HEK293T (cell line): ENCODE results near the gene SSBP2.
A peak's percentile ranks its signal among the peaks of the same experiment; 100 is the strongest.

ENCODE experiments used
- CTCF ChIA-PET: fragments of 350-600 bp; formaldehyde crosslinking; extraction: SDS; loops from one replicate; lab custom pipeline; 2021; ENCODE audit warnings: antibody characterized with exemption, inconsistent platforms; lab: Yijun Ruan, JAX
- POLR2A ChIA-PET: fragments of 350-600 bp; formaldehyde crosslinking; extraction: SDS; loops from one replicate; lab custom pipeline; 2020; ENCODE audit warnings: antibody characterized with exemption, inconsistent platforms; lab: Yijun Ruan, JAX
- DNase-seq: peaks from one replicate; pipeline ENCODE4 v3.0.0; 2012; ENCODE audit warnings: mixed read lengths; ENCODE audit errors: extremely low spot score
- ARNT ChIP-seq: fragments of 450-650 bp; IDR thresholded peaks from 2 replicates; pipeline ENCODE4 v1.6.1; 2017; ENCODE audit warnings: mild to moderate bottlenecking
- BHLHE40 ChIP-seq: fragments of 450-650 bp; IDR thresholded peaks from 2 replicates; pipeline ENCODE4 v1.6.1; 2016; ENCODE audit warnings: mild to moderate bottlenecking, moderate library complexity, borderline replicate concordance
- CTBP1 ChIP-seq: fragments of 450-650 bp; IDR thresholded peaks from 2 replicates; pipeline ENCODE4 v1.6.1; 2016; ENCODE audit warnings: borderline replicate concordance
- ELF4 ChIP-seq: fragments of 450-650 bp; IDR thresholded peaks from 2 replicates; pipeline ENCODE4 v1.6.1; 2017; ENCODE audit warnings: antibody characterized with exemption
- FOXA1 ChIP-seq: fragments of 450-650 bp; IDR thresholded peaks from 2 replicates; pipeline ENCODE4 v1.6.1; 2016; ENCODE audit warnings: mild to moderate bottlenecking
- FOXK2 ChIP-seq: fragments of 450-650 bp; IDR thresholded peaks from 2 replicates; pipeline ENCODE4 v1.6.1; 2016; ENCODE audit warnings: mild to moderate bottlenecking
- FOXM1 ChIP-seq: fragments of 450-650 bp; IDR thresholded peaks from 2 replicates; pipeline ENCODE4 v1.6.1; 2017; ENCODE audit warnings: mild to moderate bottlenecking, borderline replicate concordance
- HDGF ChIP-seq: fragments of 450-650 bp; IDR thresholded peaks from 2 replicates; pipeline ENCODE4 v1.6.1; 2017; ENCODE audit warnings: antibody characterized with exemption, borderline replicate concordance
- L3MBTL2 ChIP-seq: fragments of 450-650 bp; conservative IDR thresholded peaks from 2 replicates; pipeline ENCODE4 v1.6.1; 2016; ENCODE audit warnings: mild to moderate bottlenecking
- LEF1 ChIP-seq: fragments of 450-650 bp; IDR thresholded peaks from 2 replicates; pipeline ENCODE4 v1.6.1; 2017; ENCODE audit warnings: mild to moderate bottlenecking, borderline replicate concordance
- NFRKB ChIP-seq: fragments of 450-650 bp; IDR thresholded peaks from 2 replicates; pipeline ENCODE4 v1.6.1; 2016; ENCODE audit warnings: mild to moderate bottlenecking, moderate library complexity
- SP1 ChIP-seq: fragments of 450-650 bp; IDR thresholded peaks from 2 replicates; pipeline ENCODE4 v1.6.1; 2017
- SUZ12 ChIP-seq: fragments of 450-650 bp; IDR thresholded peaks from 2 replicates; pipeline ENCODE4 v1.6.1; 2016; ENCODE audit warnings: mild to moderate bottlenecking
- TARDBP ChIP-seq: fragments of 450-650 bp; IDR thresholded peaks from 2 replicates; pipeline ENCODE4 v1.6.1; 2016
- ZNF384 ChIP-seq: fragments of 450-650 bp; IDR thresholded peaks from 2 replicates; pipeline ENCODE4 v1.6.1; 2016
- TF ChIP-seq, protein P1 (sequence below): fragments of 450-650 bp; IDR thresholded peaks from 2 replicates; pipeline ENCODE4 v1.6.1; 2016

Gene SSBP2

DNA sequence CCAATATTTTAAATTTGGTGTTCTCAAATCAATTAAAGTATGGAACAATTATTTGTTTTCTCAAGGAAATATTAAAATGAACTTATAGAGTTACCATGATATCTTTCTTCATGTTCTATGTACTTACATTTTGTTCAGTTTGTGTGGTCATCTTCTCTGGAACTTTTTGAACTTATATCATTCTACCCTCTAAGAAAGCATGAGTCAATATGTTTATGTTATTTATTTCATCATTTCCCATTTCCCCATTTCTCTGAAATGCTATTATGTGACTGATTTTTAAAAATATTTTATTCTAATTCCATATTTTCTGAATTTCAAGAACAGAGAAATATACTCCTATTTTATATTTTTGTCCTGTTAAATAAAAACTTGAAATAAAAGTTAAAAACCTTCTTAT lies 233.4 kb downstream of the SSBP2 start:
- TF ChIP-seq ELF4 (no peak), TARDBP (no peak), HDGF (no peak), CTBP1 (no peak), NFRKB (no peak), SP1 (no peak), FOXK2 (no peak), LEF1 (no peak), L3MBTL2 (no peak), FOXM1 (no peak), FOXA1 (no peak), ZNF384 (no peak)
- no peak for DNase-seq
- ChIA-PET POLR2A (no interaction called here), CTCF (no interaction called here)

DNA sequence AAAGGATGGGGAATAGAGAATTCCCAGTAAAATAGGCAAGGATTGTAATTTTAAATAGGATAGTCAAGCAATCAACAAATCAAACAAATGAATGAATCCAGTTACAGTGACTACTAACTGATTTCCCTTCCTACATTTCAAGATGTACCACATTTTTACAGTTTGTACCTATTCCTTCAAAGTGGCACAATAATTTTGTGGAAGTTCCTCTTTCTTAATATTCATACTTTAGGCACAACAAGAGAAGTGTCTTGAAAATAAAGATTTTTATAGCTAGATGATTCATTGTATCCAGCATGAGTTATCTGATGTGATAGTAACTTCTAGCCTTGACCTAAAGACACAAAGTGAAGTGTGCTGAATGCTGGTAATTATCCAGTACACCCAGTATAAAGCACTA lies 234.8 kb downstream of the SSBP2 start:
- DNase-seq, result no peak
- TF ChIP-seq BHLHE40 (no peak), FOXM1 (no peak), L3MBTL2 (no peak), ZNF384 (no peak), FOXA1 (no peak), HDGF (no peak), CTBP1 (no peak), TARDBP (no peak), LEF1 (no peak), FOXK2 (no peak), SUZ12 (no peak), ELF4 (no peak), NFRKB (no peak), ARNT (no peak), SP1 (no peak)
- TF ChIP-seq, protein P1, sequence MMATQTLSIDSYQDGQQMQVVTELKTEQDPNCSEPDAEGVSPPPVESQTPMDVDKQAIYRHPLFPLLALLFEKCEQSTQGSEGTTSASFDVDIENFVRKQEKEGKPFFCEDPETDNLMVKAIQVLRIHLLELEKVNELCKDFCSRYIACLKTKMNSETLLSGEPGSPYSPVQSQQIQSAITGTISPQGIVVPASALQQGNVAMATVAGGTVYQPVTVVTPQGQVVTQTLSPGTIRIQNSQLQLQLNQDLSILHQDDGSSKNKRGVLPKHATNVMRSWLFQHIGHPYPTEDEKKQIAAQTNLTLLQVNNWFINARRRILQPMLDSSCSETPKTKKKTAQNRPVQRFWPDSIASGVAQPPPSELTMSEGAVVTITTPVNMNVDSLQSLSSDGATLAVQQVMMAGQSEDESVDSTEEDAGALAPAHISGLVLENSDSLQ, result no peak
- ChIA-PET POLR2A (no interaction called here), CTCF (no interaction called here)

DNA sequence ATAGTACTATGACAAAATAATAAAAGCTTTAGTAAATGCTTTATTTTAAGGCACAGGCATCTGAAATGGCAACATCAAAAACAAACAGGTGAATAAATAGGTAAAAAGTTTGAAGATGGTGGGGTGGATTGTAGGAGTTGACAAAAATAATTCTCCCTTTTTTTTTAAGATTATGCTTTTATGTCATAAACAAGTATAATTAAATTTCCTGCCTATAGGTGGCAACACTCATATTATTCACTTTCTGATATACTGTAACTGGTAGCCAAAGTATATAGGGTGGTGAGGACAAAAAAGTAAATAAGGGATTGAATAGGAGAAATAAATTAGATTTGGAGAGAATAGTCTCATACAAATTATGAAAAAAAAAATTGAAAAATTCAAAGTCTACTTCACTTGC lies 236.9 kb downstream of the SSBP2 start:
- POLR2A ChIA-PET, result no interaction called here
- no peak for DNase-seq
- TF ChIP-seq FOXM1, result no peak
- TF ChIP-seq, protein P1, result no peak
- TF ChIP-seq NFRKB, result no peak
- TF ChIP-seq LEF1, result no peak
- TF ChIP-seq HDGF, result no peak
- TF ChIP-seq BHLHE40, result no peak
- no peak for TF ChIP-seq FOXA1
- no peak for TF ChIP-seq ZNF384
- no peak for TF ChIP-seq ELF4
- TF ChIP-seq L3MBTL2, result no peak
- no peak for TF ChIP-seq SUZ12
- TF ChIP-seq SP1, result no peak
- no peak for TF ChIP-seq CTBP1
- no peak for TF ChIP-seq FOXK2
- TF ChIP-seq TARDBP, result no peak
- CTCF ChIA-PET, result no interaction called here

DNA sequence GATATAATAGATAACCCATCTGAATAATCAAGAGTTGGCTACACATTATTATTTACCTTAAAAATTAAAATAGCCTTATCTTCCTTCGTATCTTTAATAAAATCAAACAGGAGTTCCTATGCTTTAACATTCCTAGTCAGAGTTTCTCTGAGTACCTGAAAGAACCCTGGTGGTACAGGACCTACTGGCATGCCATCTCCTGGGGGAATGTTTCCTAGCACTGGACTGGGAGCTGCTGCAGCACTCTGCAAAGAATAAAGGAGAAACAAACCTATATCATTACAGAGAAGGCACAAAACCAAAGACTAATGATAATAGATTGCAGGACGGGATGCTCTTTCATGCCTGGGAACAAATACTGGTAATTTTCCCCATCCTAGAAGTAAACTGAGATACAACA lies 237.4 kb downstream of the SSBP2 start:
- POLR2A ChIA-PET, result no interaction called here
- CTCF ChIA-PET, result no interaction called here
- no peak for TF ChIP-seq LEF1
- no peak for TF ChIP-seq ZNF384
- no peak for TF ChIP-seq CTBP1
- TF ChIP-seq HDGF, result no peak
- no peak for TF ChIP-seq NFRKB
- no peak for TF ChIP-seq FOXA1
- no peak for TF ChIP-seq L3MBTL2
- no peak for TF ChIP-seq ARNT
- no peak for TF ChIP-seq FOXM1
- no peak for TF ChIP-seq SUZ12
- TF ChIP-seq, protein P1, result no peak
- no peak for TF ChIP-seq ELF4
- no peak for TF ChIP-seq BHLHE40
- no peak for TF ChIP-seq SP1
- no peak for TF ChIP-seq FOXK2
- no peak for TF ChIP-seq TARDBP

DNA sequence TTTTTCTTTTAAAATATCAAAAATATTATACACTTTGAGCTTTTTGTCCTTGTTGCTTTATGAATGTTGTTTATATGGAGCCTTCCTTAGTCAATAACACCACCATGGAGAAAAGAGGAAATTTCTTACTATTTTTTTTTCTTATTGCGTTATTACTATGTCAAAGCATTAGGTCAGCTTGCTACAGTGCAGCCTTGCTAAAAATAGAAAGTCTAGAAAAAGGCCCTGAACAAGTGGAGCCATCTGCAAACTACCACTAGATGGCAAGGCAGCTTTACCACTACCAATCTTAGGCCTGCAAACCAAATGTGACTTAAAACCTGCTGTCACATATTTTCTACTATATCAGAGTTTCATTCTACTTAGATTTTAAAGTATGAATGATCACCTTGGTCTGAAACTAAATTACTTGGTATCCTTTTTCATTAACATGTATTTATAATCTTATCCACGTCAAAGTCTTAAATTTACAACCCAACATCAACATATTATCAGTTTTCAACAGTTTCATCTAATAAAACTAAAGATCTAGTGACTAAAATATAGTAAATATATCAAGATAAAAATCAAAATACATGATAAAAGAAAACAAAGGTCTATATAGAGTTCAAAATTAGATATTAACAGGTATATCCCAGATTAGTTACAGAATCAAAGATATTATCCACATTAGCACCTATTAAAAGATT lies 243.9 kb downstream of the SSBP2 start:
- TF ChIP-seq ZNF384 (peak; percentile 78), L3MBTL2 (no peak)
- DNase-seq, result peak; percentile 68
- POLR2A ChIA-PET, result no interaction called here
- CTCF ChIA-PET, result interaction anchor here (0.6 to 1.5 kb wide), 8 partner anchors 155 to 722 kb away, joined by 3 to 9 read pairs (median 3); no protein-coding TSS in a partner anchor

More for the DNA sequence above, 237.4 kb downstream of the SSBP2 start:
- DNase-seq, result no peak

DNA sequence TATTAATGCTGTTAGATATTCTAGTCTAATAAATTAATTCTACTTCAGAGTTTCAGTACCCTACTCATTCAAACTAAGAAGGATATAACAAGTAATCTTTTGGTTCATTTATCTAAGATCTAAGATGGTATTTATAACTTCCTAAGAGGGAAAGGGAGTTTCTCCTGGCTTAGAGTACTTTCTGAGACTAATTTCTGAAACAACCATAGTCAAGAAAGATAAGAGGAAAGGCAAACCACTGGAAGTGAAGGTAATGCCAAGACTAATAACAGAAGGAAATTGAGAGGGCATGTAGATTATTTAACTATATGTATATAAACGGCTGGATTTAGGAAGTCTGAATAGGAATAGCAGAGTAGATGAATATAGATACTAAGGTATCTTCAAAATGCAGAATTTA lies 244.5 kb downstream of the SSBP2 start:
- CTCF ChIA-PET, result interaction anchor here (0.6 to 1.5 kb wide), 7 partner anchors 234 to 723 kb away, joined by 3 to 9 read pairs (median 3); no protein-coding TSS in a partner anchor
- DNase-seq, result no peak
- POLR2A ChIA-PET, result no interaction called here
- no peak for TF ChIP-seq NFRKB
- no peak for TF ChIP-seq FOXA1
- TF ChIP-seq HDGF, result no peak
- no peak for TF ChIP-seq SUZ12
